Neural cell (in vitro differentiated cells): ENCODE results near the gene RPUSD1.

Experiments
- EP300 ChIP-seq: fragments of 450-650 bp; conservative IDR thresholded peaks from 2 replicates; pipeline ENCODE4 v1.6.1; 2014; ENCODE audit warnings: antibody characterized with exemption, mild to moderate bottlenecking, moderate library complexity; ENCODE audit not compliant: poor library complexity, severe bottlenecking
- EZH2 ChIP-seq: fragments of 200-600, 300-800 bp; shearing (Covaris generic), sonication (generic); IDR thresholded peaks from 2 replicates; pipeline ENCODE4 v1.6.1; 2014; ENCODE audit warnings: antibody characterized with exemption, low read length, borderline replicate concordance, mild to moderate bottlenecking; ENCODE audit not compliant: insufficient read depth, poor library complexity, severe bottlenecking
- MXI1 ChIP-seq: fragments of 450-650 bp; conservative IDR thresholded peaks from 2 replicates; pipeline ENCODE4 v1.6.1; 2014; ENCODE audit warnings: antibody characterized with exemption, mild to moderate bottlenecking; ENCODE audit not compliant: poor library complexity, severe bottlenecking
- POLR2AphosphoS5 ChIP-seq: IDR thresholded peaks from 2 replicates; pipeline ENCODE4 v1.6.1; 2012
- RAD21 ChIP-seq: fragments of 450-650 bp; conservative IDR thresholded peaks from 2 replicates; pipeline ENCODE4 v1.6.1; 2014; ENCODE audit warnings: antibody characterized with exemption, mild to moderate bottlenecking, moderate library complexity
- SMC3 ChIP-seq: fragments of 450-650 bp; conservative IDR thresholded peaks from 2 replicates; pipeline ENCODE4 v1.6.1; 2014; ENCODE audit warnings: antibody characterized with exemption, mild to moderate bottlenecking, moderate library complexity; ENCODE audit not compliant: poor library complexity
- TAF1 ChIP-seq: IDR thresholded peaks from 2 replicates; pipeline ENCODE4 v1.6.1; 2012; ENCODE audit warnings: low read depth
- TF ChIP-seq, protein P1 (sequence below): fragments of 450-650 bp; IDR thresholded peaks from 2 replicates; pipeline ENCODE4 v1.5.1; 2014; ENCODE audit warnings: antibody characterized with exemption, mild to moderate bottlenecking, moderate library complexity; ENCODE audit not compliant: poor library complexity, severe bottlenecking
- TF ChIP-seq, protein P2 (sequence below): IDR thresholded peaks from 2 replicates; pipeline ENCODE4 v1.6.1; 2012; ENCODE audit warnings: borderline replicate concordance

DNA sequence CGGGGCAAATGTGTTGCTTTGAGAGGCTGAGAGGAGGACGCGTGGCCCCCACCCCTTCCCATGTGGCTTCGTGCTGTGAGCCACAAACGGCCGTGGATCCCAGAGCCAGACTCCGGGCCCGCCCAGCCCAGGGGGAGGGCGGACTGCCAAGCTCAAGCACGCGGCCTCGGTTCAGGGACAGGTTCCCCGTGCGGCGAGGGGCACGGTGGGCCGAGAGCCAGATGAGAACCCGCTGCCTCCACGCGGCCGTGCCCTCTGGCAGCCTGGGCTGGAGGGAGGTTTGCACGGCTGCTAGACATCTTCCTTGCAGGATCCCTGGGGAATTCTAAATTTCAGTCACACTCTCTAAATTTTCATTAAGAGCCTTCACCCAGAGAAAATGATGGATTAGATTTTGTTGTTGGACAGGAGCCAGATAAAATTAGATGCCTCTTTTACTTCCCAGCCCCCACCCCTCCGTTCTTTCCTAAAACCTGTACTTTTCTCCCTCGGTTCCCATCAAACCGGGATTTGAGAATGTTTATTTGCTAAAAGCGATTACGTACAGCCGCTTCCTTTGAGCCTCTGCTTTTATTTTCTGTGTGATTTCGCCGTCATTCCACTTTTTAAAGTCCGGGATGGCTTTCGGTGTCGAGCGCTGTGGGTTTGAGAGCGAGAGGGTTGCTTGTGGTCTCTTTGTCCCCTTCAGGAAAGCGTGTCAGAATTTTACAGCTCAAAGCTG is 37.3 kb upstream of the RPUSD1 start:
- TF ChIP-seq, protein P1, sequence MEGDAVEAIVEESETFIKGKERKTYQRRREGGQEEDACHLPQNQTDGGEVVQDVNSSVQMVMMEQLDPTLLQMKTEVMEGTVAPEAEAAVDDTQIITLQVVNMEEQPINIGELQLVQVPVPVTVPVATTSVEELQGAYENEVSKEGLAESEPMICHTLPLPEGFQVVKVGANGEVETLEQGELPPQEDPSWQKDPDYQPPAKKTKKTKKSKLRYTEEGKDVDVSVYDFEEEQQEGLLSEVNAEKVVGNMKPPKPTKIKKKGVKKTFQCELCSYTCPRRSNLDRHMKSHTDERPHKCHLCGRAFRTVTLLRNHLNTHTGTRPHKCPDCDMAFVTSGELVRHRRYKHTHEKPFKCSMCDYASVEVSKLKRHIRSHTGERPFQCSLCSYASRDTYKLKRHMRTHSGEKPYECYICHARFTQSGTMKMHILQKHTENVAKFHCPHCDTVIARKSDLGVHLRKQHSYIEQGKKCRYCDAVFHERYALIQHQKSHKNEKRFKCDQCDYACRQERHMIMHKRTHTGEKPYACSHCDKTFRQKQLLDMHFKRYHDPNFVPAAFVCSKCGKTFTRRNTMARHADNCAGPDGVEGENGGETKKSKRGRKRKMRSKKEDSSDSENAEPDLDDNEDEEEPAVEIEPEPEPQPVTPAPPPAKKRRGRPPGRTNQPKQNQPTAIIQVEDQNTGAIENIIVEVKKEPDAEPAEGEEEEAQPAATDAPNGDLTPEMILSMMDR, result no peak
- TF ChIP-seq EP300 (no peak), EZH2 (no peak), TAF1 (no peak), POLR2AphosphoS5 (no peak), MXI1 (no peak), RAD21 (no peak), SMC3 (no peak)
- TF ChIP-seq, protein P2, sequence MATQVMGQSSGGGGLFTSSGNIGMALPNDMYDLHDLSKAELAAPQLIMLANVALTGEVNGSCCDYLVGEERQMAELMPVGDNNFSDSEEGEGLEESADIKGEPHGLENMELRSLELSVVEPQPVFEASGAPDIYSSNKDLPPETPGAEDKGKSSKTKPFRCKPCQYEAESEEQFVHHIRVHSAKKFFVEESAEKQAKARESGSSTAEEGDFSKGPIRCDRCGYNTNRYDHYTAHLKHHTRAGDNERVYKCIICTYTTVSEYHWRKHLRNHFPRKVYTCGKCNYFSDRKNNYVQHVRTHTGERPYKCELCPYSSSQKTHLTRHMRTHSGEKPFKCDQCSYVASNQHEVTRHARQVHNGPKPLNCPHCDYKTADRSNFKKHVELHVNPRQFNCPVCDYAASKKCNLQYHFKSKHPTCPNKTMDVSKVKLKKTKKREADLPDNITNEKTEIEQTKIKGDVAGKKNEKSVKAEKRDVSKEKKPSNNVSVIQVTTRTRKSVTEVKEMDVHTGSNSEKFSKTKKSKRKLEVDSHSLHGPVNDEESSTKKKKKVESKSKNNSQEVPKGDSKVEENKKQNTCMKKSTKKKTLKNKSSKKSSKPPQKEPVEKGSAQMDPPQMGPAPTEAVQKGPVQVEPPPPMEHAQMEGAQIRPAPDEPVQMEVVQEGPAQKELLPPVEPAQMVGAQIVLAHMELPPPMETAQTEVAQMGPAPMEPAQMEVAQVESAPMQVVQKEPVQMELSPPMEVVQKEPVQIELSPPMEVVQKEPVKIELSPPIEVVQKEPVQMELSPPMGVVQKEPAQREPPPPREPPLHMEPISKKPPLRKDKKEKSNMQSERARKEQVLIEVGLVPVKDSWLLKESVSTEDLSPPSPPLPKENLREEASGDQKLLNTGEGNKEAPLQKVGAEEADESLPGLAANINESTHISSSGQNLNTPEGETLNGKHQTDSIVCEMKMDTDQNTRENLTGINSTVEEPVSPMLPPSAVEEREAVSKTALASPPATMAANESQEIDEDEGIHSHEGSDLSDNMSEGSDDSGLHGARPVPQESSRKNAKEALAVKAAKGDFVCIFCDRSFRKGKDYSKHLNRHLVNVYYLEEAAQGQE, result no peak
